Activated effector memory CD4-positive, alpha-beta T cell treated with anti-CD3 and anti-CD28 coated beads, Interleukin-2, amount 50 U/mL, for 16 hours (primary cell): ENCODE results near the gene GEN1.
"Not testable (repeated sequence)": the region's sequence is repeated elsewhere in the genome, so short reads cannot be mapped to it uniquely, and the experiment has no call there.

Experiments used
- DNase-seq: peaks from one replicate; pipeline ENCODE4 v3.0.0-alpha.2; 2020

Gene GEN1

DNA sequence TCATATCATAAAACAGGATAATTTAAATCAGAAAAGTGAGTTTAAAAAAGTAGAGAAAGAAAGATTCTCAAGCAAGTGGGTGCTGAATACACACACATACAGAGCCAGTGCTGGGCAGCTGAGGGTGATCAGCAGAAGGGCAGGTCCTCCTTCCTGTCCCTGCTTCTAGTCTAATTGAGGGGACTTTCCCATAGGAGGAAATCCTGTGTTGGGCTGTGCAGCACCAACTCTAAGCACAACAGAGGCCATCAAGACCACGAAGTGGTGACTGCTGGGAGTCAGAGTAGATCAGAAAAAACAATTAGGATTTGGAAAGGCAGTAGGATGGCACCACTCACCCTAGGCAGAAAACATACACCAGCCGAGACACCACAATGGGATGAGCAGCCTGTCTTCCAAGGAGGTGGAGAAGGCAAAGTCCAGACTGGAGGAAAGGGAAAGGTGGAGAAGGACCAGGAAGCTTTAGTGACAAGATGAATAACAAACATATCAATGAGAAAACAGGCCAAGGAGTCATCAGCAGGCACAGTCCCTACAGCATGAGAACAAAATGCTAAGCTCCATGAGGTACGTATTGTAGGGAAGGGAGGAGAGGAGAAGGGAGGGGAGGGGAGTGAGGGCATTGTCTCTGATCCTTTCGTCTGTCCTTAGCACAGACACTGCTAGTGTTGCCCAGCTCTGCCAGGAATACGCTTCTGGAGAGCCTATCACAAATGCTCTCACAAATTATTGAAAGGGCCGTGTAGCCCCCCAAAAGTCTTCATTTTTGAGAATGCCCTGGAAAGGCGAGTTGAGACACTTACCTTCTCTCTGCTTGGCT is 45.6 kb downstream of the GEN1 start:
- DNase-seq: no peak

DNA sequence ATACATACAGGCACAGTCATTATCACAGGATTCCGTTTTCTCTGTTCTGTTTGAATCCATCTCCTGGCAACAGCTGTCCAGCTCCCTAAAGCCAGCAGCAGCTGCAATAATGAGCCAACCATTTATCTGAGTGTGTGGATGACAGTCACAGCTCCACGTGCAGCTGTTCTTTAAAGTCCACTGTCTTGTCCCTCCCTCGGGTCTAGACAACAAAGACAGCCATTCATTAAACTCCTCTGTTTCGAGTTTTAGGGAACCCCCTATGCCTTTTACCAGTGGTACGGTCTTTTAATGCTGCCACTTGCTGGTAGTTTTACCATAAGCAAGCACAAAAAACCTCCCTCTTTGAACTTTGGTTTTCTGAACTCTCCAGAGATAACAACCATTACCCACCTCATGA is 46.3 kb downstream of the GEN1 start:
- no peak for DNase-seq

DNA sequence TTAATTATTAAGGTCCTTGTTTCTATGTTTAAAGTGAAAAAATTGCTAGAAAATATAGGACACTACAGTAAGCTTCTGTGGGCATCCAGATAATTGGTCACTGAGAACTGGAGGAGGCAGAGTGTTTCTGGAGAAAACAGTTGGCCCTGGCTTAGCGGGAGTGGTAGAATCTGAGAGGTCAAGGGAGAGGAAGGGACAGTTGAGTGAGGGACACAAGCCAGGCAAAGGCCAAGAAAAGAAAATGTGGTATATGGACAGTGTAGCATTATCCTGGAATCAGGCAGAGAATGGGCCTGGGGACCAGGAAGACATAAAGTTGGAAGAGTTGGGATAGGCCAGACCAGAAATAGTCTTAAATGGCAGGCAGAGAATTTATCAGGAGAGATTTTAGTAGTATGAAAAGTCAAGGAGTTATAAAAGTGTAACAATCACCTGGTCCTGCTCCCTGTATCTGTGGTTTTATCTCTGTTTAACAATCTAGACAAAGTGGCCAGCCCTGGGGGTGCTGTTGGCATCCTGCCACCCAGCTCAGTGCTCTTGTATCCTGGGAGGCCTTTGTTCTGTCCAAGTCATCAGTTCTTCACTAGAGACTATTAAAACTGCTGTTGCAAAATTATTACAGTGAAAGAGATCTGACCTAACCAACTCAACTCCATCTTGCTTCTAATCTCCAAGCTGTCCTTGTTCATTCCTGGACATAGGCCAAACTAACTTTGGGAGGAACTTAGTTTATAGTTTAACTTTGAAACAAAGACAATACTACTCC is 46.9 kb downstream of the GEN1 start:
- DNase-seq: no peak

DNA sequence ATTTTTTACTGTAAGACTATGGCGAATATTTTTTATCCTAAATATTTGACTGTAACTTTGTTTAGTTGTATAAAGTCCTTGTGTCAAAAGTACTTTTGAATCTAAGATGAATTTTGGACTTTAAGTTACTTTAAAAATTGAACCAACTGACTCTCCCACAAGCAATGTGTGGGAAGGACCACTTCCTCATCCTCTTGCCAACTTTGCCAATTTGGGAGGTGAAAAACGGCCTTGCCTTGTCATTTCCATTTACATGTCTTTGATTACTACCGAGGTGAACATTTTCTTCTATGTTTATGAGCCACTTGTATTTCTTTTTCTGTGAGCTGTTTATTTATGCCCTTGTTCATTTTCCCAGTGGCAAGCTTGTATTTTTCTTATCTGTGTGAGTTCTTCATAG is 49.6 kb downstream of the GEN1 start:
- no peak for DNase-seq

DNA sequence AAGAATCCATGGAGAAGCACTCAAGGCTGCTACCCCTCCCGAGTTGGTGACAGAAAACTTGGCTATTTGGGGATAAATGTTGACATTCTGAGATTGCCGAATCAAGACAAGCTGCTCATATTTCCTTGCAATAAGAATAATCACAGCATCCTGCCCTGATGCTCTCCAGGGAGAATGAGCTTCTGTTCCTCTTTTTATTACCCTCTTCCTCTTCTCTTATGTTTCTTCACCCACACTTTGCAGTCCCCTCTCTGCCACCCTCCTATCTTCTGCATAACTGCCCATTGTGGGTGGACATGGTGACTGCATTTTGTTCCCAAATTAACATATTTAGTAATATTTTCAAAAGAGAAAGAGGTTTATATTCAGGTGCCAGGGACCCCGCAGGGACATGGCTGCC is 50.4 kb downstream of the GEN1 start:
- DNase-seq: no peak

DNA sequence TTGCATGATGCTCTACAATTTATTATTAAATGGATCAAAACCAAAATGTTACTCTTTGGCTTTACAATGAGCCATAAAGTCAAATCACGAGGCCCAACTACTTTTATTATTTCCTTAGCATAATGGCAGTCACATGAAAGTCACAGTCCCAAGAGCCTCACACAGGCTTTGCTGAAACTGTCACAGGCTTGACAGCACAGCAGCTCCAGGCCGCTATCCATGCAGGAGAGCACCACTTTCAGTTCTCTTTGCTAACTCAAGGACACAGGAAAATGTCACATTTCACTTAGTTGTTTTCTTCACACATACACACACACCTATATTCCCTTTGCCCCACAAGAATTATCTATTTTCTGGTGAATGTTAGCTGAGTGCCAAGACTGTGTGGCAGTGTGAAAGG is 51.2 kb downstream of the GEN1 start:
- DNase-seq: no peak

DNA sequence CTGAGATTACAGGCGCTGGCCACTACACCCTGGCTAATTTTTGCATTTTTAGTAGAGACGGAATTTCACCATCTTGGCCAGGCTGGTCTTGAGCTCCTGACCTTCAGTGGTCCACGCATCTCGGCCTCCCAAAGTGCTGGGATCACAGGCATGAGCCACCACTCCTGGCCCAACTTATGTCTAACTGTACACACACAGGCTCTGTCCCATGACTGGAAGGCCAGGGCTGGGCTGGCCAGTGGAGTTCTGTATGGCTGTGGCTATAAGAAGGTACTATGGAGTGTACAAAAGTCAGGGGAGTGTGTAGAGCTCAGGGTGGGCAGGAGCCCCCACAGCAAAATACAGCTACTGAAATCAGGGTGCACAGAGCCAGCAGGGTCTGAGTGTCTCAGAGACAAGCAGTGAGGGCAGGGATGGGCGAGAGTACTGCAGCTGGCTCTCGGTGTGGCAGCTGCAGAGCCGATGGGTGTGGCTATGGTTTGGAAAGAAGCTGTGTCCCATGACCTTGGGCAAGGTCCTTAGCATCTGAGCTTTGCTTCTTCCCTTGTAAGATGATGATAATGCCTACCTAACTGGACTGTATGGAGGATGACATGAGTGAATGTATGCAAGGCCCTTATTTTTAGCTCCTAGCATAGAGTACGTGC is 51.9 kb downstream of the GEN1 start:
- DNase-seq: no peak

DNA sequence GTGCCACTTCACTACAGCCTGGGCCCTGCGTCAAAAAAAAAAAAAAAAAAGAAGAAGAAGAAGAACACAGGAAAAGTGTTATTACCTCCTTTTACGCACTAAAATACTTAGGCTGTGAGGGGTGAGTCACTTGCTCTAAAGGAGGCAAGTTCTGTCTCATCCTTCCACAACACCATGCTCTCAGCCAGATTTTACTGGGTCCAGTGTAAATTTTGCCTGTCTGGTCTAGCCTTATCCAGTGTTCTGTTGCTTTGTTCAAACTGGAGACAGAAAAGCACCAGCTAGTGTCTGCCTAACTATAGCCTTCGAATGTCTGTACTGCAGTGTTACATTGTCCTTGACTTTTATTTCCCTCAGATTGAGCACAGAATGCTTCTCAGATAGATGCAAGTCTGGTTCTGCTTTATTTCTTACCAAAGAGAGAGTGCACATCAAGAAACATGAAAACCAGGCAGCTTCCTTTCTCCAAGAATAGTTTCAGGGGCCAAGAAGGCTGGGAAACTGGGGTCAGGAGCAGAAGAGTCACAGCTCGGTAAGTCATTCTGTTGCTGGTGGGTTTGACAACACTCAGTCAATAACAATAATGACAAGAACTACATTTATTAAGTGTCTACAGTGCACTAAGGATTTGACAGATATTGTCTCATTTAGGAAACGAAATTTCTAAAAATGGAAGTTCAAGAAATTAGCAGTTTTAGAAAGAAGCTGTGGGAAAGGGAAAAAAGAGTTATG is 59.2 kb downstream of the GEN1 start:
- DNase-seq: no peak

DNA sequence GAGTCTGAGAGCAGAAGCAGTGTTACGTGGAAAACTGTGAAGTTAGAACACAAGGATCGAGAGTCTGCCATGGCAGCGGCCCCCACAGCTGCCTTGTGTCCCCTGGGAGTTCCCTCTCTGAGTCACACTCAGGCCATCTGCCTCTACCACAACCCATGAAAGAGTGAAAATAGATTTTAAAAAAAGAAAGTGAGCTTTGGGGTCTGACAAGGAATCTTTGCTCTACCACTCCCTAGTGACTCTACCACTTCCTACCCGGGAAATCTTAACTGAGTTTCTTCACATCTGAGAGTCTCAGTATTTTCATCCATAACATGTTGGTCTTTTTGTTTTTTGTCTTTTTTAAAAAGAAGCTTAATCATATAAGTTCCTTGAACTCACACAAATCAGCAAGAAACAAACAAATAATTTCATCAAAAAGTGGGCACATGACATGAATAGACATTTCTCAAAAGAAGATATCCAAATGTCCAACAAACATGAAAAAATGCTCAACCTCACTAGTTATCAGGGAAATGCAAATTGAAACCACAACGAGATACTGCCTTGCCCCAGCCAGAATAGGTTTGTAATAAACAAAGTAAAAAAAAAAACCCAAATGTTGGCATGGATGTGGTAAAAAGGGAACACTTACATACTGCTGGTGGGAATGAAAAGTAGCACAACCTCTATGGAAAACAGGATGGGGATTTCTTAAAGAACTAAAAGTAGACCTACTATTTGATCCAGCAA is 60.0 kb downstream of the GEN1 start:
- no peak for DNase-seq

DNA sequence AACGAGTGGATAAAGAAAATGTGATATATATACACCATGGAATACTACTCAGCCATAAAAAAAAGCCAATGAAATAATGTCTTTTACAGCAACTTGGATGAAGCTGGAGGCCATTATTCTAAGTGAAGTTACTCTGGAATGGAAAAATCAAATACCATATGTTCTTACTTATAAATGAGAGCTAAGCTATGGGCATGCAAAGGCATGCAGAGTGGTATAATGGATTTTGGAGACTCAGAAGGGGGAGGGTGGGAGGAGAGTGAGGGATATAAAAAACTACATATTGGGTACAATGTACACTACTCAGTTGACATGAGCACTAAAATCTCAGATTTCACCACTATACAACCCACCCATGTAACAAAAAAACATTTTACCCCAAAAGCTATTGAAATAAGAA is 60.7 kb downstream of the GEN1 start:
- no peak for DNase-seq

DNA sequence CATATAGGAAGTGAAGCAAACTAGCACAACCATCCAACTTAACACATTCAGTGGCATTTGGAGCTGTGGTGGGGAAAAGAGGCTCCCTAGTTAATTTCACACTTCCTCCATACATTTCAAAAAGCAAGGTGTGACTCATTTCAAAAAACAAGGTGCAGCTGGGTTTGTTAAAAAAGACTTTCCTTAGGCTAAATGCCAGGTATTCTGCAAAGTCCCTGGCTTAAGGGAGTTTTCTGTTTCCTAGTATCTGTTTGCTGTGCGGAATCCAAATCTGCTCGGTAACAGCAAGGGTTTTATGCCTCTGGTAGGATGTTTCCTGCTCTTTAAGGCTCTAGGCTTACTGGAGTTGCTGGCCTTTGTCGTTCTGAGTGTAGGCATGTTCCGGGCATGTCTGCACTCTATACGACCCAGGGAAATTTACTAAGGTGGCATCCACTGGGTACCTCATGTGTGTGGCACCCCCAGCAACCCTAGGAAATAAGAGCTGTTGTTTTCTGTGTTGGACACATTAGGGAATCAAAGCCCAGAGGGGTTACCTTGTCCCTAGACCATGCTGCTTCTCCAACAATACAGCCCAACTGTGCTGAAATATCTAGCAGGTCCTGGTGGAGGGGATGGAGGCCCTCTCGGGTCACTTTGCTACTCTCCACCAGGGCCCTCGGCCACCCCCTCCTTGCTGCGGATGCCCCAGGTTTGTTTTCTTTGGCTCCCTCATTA is 61.7 kb downstream of the GEN1 start:
- DNase-seq: no peak

DNA sequence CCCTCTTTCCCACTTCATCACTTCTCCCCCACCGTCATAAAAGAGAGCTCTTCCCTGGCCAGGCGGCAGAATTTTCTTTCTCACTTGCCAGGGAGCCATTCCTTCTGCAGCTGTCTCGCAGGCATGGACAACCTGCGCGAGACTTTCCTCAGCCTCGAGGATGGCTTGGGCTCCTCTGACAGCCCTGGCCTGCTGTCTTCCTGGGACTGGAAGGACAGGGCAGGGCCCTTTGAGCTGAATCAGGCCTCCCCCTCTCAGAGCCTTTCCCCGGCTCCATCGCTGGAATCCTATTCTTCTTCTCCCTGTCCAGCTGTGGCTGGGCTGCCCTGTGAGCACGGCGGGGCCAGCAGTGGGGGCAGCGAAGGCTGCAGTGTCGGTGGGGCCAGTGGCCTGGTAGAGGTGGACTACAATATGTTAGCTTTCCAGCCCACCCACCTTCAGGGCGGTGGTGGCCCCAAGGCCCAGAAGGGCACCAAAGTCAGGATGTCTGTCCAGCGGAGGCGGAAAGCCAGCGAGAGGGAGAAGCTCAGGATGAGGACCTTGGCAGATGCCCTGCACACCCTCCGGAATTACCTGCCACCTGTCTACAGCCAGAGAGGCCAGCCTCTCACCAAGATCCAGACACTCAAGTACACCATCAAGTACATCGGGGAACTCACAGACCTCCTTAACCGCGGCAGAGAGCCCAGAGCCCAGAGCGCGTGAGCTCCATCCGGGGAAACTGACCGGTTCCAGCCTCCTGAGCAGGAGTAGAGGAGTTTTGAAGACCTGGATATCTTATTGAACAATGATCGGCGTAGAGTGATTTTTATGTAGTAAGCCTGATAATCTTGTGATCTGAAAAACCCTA is 62.7 kb downstream of the GEN1 start, which contains the start of gene MSGN1:
Gene MSGN1, plus strand, starts transcription at position 65 of the 850 bp plus-strand sequence. Its CDS starts 59 bp downstream, at position 124.
- DNase-seq: no peak

DNA sequence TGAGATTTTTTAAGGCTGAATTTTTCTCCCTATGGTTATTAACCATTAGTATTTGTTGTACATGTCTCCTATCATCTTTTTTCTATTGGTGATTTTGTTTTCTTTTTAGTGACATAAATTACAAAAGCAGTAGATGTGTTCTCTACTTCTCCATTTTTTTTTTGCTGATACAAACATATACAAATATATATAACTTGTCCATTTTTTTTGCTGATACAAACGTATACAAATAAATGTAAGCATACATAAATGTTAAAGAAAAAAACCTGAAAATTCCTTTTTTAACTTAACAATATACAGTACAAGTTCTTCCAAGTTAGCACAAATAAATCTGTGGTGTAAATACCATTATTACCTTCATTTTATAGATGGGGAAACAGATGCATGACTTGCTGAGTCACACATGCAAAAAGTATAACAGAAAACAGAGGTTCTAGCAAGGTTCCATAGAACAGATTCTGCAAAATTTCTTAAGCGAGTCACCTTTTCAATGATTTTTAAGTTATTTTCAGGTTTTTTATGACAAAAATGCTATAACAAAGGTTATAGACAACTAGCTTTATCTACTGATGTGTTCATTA is 64.4 kb downstream of the GEN1 start:
- no peak for DNase-seq

DNA sequence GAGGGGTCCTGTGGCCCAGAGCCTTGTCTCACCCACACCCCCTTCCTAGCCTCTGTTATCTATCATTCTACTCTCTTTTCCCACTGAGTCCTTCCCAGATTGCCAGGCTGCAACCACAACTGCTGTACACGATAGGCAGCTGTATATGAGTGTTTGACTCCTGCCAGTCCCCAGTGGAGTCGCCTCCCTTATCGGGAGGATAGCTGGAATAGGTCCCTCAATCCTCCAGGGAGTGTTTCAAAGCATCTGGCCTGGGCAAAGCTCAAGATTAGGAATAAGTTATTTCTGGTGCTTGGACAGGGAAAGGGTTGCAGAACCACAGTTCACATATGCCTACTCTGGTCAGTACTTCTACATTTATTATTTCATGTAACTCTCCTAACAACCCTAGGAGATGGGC is 67.1 kb downstream of the GEN1 start:
- DNase-seq: no peak

DNA sequence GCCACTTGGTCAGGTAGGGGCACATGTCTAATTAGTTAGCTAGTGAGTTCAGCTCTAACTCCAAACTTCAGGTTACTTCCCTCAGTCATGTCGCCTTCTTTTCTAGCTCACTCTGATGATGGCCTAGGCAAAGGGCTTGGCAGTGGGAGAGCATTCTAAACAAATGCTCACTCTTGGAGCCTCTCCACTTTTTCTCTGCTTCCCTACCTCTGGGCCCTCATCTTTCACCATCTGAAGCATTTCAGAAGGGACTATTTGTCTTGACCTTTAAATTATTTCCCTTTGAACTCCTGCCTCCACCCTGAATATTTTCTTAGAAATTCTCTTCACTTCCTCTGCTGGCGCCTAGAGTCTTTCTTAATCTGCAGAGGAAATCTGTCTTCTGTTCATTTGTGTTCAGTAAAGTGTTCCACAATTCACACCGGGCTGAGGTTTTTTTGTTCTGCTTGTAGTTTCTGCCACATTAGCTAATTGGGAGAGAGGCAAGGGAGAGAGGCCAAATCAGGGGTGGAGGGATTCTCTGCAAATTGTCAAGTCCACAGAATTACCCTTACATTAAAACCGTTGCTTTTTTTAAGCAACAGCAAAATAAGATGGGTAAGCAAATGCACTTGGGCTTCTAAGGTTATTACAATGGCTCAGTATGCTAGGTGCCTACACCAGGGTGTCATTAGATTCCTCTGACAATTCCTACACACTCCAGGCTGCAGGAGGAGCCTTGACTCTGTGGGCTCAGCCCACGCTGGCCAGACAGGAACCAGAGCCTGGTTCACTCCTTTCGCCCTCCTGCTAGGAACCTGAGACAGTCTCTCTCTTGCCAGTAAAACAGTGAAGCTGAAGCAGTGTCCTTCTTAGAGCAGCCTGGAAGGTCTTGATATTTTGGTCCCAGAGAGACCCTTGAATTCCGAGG is 67.9 kb downstream of the GEN1 start:
- no peak for DNase-seq

DNA sequence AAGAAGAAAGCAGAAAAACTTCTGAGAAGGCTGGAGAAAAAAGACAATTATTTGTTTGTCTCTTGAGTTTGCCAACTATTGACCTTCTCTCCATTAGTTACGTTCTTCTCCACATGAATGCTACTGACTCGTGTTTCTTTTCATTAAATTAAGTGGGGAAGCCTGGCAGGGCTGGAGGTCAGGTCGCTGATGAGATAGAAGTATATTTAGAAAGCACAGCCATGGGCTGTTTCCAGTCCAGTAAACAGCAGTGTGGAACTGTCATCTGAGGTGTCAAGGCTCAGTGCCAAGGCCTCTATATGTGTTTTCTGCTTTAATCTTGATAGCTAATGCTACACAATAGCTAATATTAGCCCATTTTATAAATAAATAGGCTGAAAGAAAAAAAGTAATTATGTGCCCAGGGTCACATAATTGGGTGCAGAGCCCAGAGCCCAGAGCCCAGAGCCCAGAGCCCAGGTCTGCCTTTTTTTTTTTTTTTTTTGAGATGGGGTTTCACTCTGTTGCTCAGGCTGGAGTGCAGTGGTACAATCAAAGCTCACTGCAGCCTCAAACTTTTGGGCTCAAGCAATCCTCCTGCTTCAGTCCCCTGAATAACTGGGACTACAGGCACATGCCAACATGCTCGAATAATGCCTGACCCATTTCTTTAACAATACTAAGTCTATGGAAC is 68.6 kb downstream of the GEN1 start:
- no peak for DNase-seq

DNA sequence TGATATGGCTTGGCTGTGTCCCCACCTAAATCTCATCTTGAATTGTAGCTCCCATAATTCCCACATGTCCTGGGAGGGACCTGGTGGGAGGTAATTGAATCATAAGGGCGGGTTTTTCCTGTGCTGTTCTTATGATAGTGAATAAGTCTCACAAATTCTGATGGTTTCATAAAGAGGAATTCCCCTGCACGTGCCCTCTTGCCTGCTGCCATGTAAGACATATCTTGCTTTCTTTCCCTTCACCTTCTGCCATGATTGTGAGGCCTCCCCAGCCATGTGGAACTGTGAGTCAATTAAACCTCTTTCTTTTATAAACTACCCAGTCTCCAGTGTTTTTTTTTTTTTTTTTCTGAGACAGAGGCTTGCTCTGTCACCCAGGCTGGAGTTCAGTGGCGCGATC is 69.7 kb downstream of the GEN1 start:
- not testable (repeated sequence) for DNase-seq

DNA sequence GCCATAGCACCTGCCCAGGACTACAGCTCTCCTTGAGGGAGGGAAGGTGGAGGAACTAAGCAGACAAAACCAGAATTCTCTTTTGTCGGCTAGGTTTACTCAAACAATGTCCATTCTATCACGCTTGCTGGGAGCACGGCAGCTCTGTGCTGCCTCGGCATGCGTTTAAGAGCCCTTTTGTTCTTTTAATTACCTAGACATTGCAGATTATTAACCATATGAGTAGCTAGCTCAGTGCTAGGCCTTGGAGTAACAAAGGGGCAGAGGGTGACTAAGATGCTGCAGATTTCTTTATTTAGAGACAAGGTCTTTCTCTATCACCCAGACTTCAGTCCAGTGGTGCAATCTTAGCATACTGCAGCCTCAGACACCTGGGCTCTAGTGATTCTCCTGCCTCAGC is 73.4 kb downstream of the GEN1 start:
- no peak for DNase-seq

DNA sequence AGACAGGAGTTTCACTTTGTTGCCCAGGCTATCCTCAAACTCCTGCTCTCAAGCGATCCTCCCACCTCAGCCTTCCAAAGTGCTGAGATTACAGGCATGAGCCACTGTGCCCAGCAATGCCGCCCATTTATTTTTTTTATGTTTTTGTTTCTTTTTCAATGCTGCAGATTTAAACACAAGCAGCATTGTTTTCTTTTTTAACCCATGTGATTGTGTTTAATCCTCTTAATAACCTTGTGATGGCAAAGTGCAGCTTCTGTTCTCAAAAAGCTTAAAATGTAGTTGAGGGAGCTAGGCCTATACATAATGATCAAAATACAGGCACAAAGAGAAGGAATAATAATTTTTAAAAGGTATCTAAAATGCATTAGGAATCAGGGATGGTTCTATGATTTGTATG is 73.8 kb downstream of the GEN1 start:
- no peak for DNase-seq
